Spleen (tissue), 7 donors: Measurements from ENCODE around the gene SSBP2.

Source experiments
- CTCF ChIP-seq, 11 experiments: fragments of 200-600 bp in 7 of 11; fragments of 450-650 bp in 4 of 11; sonication (generic) in 4 of 11; IDR thresholded peaks in 8 of 11; conservative IDR thresholded peaks in 3 of 11; 1 replicate in 7 of 11; 2 replicates in 4 of 11; pipeline versions ENCODE4 v1.4.0 to v1.8.0; 2016 to 2021; ENCODE audit warnings: antibody characterized with exemption in 11 of 11, inconsistent platforms in 4 of 11, mild to moderate bottlenecking in 1 of 11
- POLR2A ChIP-seq, 3 donors: fragments of 450-650 bp; IDR thresholded peaks; one replicate each; pipeline ENCODE4 v1.5.1; 2017; ENCODE audit warnings: antibody characterized with exemption in 3 of 3, mild to moderate bottlenecking in 1 of 3
- donor health status: DM: no; HTN: no; CAD: no; lungs with moderate emphysema.
- donor health status: DM: no; HTN: no; CAD: no.
- donor health status: DM: no; HTN: no; CAD: no.

DNA sequence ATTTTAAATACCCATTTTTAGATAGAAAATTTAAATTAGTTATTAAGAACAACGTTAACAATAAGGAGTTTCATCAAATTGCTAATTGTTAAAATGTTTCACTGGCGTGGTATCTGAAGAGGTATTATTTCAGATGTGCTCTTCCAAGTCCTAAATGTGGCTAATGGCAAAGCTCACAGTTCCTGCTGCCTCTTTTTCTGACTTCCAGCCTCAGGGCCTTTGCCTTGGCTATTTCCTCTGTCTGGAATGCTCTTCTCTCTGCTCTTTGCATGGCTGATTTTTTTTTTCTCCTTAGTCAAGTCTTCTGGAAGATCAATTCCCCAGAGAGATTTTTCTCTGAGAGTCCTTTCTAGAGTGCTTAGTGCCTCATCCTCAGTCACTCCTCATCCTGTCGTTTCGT, 9.6 kb upstream of the SSBP2 start:
- TF ChIP-seq CTCF (IDR thresholded peaks at IDR 0.05 in 8 of 11, conservative IDR thresholded peaks at IDR 0.05 in 3 of 11) (no peak), POLR2A (IDR thresholded peaks at IDR 0.05) (no peak)
